Inflammatory macrophage treated with lipopolysaccharide for 1 hour (primary cell): Measurements from ENCODE around the gene RPS19.

Experiments
- DNase-seq, 2 donors: peaks; one replicate each; pipeline ENCODE4 v3.0.0-alpha.2; 2020 to 2022

The RPS19 gene

GRCh38 chr19:41859618-41860418 lies at the start of gene RPS19:
TSS of gene RPS19 (plus strand) at chr19:41860255. CDS start at chr19:41860775, 520 bp downstream.
- DNase-seq: peak; percentile 98 to 99

- no peak for DNase-seq
Observed at GRCh38 chr19:41810301-41810700, 49.8 kb upstream of the RPS19 start.

- peak; percentile 59 to 79 for DNase-seq
Observed at GRCh38 chr19:41811036-41811435, 49.0 kb upstream of the RPS19 start.

GRCh38 chr19:41811981-41812380 lies 48.1 kb upstream of the RPS19 start:
- DNase-seq: no peak

GRCh38 chr19:41813911-41814310 lies 46.1 kb upstream of the RPS19 start:
- no peak for DNase-seq

- no peak for DNase-seq
Observed at GRCh38 chr19:41815301-41815700, 44.8 kb upstream of the RPS19 start.

GRCh38 chr19:41816761-41817160 lies 43.3 kb upstream of the RPS19 start:
- no peak for DNase-seq

- DNase-seq: peak; percentile 40 to 88
Observed at GRCh38 chr19:41821003-41821735, 38.9 kb upstream of the RPS19 start.

GRCh38 chr19:41837981-41838708 lies 21.9 kb upstream of the RPS19 start:
- no peak for DNase-seq

GRCh38 chr19:41839211-41839610 lies 20.8 kb upstream of the RPS19 start:
- DNase-seq: no peak

- no peak for DNase-seq
Observed at GRCh38 chr19:41843371-41843770, 16.7 kb upstream of the RPS19 start.

- no peak for DNase-seq
Observed at GRCh38 chr19:41844601-41845000, 15.5 kb upstream of the RPS19 start, which contains the start of gene LYPD4. TSS of gene LYPD4 (minus strand) at chr19:41844683. CDS start at chr19:41839285, 5,398 bp downstream.

GRCh38 chr19:41845001-41845050 lies 15.2 kb upstream of the RPS19 start, which contains the start of gene DMRTC2:
TSS of gene DMRTC2 (plus strand) at chr19:41845042. CDS start at chr19:41847429, 2,387 bp downstream.
- DNase-seq: no peak

GRCh38 chr19:41845051-41845590 lies 14.9 kb upstream of the RPS19 start:
- no peak for DNase-seq

- no peak for DNase-seq
Observed at GRCh38 chr19:41847351-41848105, 12.5 kb upstream of the RPS19 start.

GRCh38 chr19:41848666-41849065 lies 11.4 kb upstream of the RPS19 start:
- DNase-seq: no peak

- no peak for DNase-seq
Observed at GRCh38 chr19:41849067-41849466, 11.0 kb upstream of the RPS19 start.

- no peak for DNase-seq
Observed at GRCh38 chr19:41850381-41850780, 9.7 kb upstream of the RPS19 start.

GRCh38 chr19:41851456-41851855 lies 8.6 kb upstream of the RPS19 start:
- no peak for DNase-seq

- no peak for DNase-seq
Observed at GRCh38 chr19:41853344-41853743, 6.7 kb upstream of the RPS19 start.

- DNase-seq: no peak
Observed at GRCh38 chr19:41853768-41854167, 6.3 kb upstream of the RPS19 start.

GRCh38 chr19:41859213-41859617 lies 840 bp upstream of the RPS19 start:
- no peak for DNase-seq
